Thymus (tissue), 14 donors: ENCODE results near the gene PCDHA13. TPM values are rescaled to one million over a fixed set of nuclear protein-coding genes. Genes with fewer than 3 reads are reported as not detected.
"Not testable (repeated sequence)": the region's sequence is repeated elsewhere in the genome, so short reads cannot be mapped to it uniquely, and the experiment has no call there.

Experiments used
- DNase-seq, 9 donors: peaks; one replicate each; pipeline ENCODE4 v3.0.0-alpha.2; 2013; ENCODE audit warnings: low spot score in 9 of 9, low read depth in 6 of 9, missing footprints in 1 of 9
- H3K27ac ChIP-seq, 2 donors: one replicate each; pipeline ENCODE4 v1.5.1; 2013; ENCODE audit warnings: control low read depth in 1 of 2, low read depth in 1 of 2, low read length in 1 of 2, mild to moderate bottlenecking in 1 of 2, moderate library complexity in 1 of 2
- H3K27me3 ChIP-seq, 2 donors: one replicate each; pipeline ENCODE4 v1.5.1; 2013; ENCODE audit warnings: low read length in 1 of 2; ENCODE audit not compliant: control insufficient read depth in 2 of 2, insufficient read depth in 1 of 2
- H3K36me3 ChIP-seq, 2 donors: one replicate each; pipeline ENCODE4 v1.5.1; 2013; ENCODE audit warnings: low read length in 1 of 2, mild to moderate bottlenecking in 1 of 2, moderate library complexity in 1 of 2; ENCODE audit not compliant: control insufficient read depth in 2 of 2, insufficient read depth in 2 of 2
- H3K4me1 ChIP-seq, 2 donors: one replicate each; pipeline ENCODE4 v1.5.1; 2013; ENCODE audit warnings: low read length in 2 of 2; ENCODE audit not compliant: control insufficient read depth in 2 of 2, insufficient read depth in 2 of 2
- H3K4me3 ChIP-seq, 2 donors: one replicate each; pipeline ENCODE4 v1.5.1; 2013; ENCODE audit warnings: low read length in 2 of 2, control low read depth in 1 of 2, mild to moderate bottlenecking in 1 of 2
- H3K9me3 ChIP-seq, 2 donors: one replicate each; pipeline ENCODE4 v1.5.1; 2013; ENCODE audit warnings: low read length in 1 of 2, mild to moderate bottlenecking in 1 of 2; ENCODE audit not compliant: control insufficient read depth in 2 of 2, insufficient read depth in 1 of 2
- WGBS: extraction: QIAGEN DNeasy Blood & Tissue Kit; methylation state at CpG from one replicate; pipeline ENCODE4 v1.1.7; 2013; 5-methylcytosine and 5-hydroxymethylcytosine counted together
- long read RNA-seq, 10 donors: transcript quantifications; one replicate each; lab custom pipeline, GENCODE V29; 2026
- polyA plus RNA-seq: library from polyadenylated mRNA; stranded (reverse); fragments of 200-250 nt; gene quantifications from one replicate; pipeline ENCODE4 v1.2.3, GENCODE V29; 2013
- total RNA-seq: library from RNA; stranded (reverse); fragments of 120-200 nt; gene quantifications from one replicate; pipeline ENCODE4 v1.2.4, GENCODE V29; 2013
- donor health status: healthy.

PCDHA13 gene, protein sequence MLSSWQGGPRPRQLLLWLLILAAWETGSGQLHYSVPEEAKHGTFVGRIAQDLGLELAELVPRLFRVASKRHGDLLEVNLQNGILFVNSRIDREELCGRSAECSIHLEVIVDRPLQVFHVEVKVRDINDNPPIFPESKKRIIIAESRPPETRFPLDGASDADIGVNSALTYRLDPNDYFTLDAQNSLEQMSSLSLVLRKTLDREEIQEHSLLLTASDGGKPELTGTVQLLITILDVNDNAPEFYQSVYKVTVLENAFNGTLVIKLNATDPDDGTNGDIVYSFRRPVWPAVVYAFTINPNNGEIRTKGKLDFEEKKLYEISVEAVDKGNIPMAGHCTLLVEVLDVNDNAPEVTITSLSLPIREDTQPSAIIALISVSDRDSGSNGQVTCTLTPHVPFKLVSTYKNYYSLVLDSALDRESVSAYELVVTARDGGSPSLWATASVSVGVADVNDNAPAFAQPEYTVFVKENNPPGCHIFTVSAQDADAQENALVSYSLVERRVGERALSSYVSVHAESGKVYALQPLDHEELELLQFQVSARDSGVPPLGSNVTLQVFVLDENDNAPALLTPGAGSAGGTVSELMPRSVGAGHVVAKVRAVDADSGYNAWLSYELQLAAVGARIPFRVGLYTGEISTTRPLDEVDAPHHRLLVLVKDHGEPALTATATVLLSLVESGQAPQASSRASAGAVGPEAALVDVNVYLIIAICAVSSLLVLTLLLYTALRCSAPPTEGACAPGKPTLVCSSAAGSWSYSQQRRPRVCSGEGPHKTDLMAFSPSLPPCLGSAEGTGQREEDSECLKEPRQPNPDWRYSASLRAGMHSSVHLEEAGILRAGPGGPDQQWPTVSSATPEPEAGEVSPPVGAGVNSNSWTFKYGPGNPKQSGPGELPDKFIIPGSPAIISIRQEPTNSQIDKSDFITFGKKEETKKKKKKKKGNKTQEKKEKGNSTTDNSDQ
- total RNA-seq (under 0.01 TPM), polyA plus RNA-seq (under 0.01 TPM)
- long read RNA-seq, donor 1, result 0 reads
- long read RNA-seq, donor 2, result 0 reads
- long read RNA-seq, donor 3, result 0 reads
- long read RNA-seq, donor 4, result 0 reads
- long read RNA-seq, donor 5, result 0 reads
- long read RNA-seq, donor 6, result 0 reads
- long read RNA-seq, donor 7, result 0 reads
- long read RNA-seq, donor 8, result 0 reads
- long read RNA-seq, donor 9, result 0 reads
- long read RNA-seq, donor 10, result 0 reads

DNA sequence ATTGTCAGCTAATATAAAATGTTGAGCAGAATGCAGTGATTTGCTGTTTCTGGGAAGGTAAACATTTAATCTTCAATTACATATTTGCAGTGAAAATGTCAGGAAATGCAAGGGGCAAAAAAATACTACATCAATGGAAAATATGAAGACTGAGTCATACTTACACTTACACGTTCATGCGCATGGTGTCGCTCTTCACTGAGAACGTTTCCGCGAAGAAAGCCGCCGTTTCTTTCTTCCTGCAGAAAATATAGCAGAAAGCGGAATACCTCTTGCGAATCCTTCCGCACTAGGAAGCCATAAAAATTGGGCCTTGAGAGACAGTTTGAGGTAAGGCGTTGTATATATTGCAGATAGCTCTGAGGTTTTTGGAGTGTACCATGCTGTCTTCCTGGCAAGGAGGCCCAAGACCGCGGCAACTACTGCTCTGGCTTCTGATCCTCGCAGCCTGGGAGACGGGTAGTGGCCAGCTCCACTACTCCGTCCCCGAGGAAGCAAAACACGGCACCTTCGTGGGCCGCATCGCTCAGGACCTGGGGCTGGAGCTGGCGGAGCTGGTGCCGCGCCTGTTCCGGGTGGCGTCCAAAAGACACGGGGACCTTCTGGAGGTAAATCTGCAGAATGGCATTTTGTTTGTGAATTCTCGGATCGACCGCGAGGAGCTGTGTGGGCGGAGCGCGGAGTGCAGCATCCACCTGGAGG is at the start of gene PCDHA13:
PCDHA13 (plus strand) TSS at position 236 of the 702 bp plus-strand sequence; CDS start at position 381, 145 bp downstream.
- 18% methylated on average over 34 of the region's 35 CpGs for WGBS
- peaks cover 0 to 8% of the 10 kb centered on the region in 2 donors for H3K27me3 ChIP-seq
- DNase-seq, result no peak
- no peaks in the 10 kb centered on the region for H3K36me3 ChIP-seq
- no peak within 1 kb of the TSS for H3K4me3 ChIP-seq
- H3K4me1 ChIP-seq, result no peaks in the 10 kb centered on the region
- H3K27ac ChIP-seq, result no peak within 1 kb of the TSS
- H3K9me3 ChIP-seq, result peaks cover 9 to 30% of the 10 kb centered on the region in 2 donors

DNA sequence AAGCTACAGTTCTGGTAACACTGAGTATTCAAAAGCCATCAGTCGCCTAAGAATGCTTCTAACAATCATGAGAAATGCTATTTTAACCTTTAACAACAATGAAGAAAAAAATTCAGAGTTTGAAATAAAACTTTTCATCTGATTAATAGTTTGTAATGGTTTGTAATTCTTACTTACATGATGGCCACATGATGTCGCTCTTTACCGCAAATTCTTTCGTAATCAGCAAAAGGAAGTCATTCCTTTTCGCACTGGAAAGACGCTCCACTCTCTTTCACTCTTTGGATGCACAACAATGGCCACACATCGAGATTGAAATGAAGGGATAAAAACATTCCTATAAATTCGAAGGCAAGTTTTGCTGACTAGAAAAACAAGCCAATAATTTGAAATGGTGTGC is 47.9 kb upstream of the PCDHA13 start, which contains the start of gene PCDHA7:
PCDHA7 (plus strand) TSS at position 277 of the 400 bp plus-strand sequence; CDS start at position 392, 115 bp downstream.
- peaks cover 9 to 24% of the 10 kb centered on the region in 2 donors for H3K9me3 ChIP-seq

DNA sequence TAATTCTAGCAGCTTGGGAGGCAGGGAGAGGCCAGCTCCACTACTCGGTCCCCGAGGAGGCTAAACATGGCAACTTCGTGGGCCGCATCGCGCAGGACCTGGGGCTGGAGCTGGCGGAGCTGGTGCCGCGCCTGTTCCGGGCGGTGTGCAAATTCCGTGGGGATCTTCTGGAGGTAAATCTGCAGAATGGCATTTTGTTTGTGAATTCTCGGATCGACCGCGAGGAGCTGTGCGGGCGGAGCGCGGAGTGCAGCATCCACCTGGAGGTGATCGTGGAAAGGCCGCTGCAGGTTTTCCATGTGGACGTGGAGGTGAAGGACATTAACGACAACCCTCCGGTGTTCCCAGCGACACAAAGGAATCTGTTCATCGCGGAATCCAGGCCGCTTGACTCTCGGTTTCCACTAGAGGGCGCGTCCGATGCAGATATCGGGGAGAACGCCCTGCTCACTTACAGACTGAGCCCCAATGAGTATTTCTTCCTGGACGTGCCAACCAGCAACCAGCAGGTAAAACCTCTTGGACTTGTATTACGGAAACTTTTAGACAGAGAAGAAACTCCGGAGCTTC is 47.4 kb upstream of the PCDHA13 start:
- H3K27me3 ChIP-seq, result not testable (repeated sequence)
- H3K9me3 ChIP-seq, result peaks cover 8 to 24% of the 10 kb centered on the region in 2 donors

More for the DNA sequence above, 47.9 kb upstream of the PCDHA13 start, which contains the start of gene PCDHA7:
- no peaks in the 10 kb centered on the region for H3K36me3 ChIP-seq
- DNase-seq, result no peak
- H3K4me3 ChIP-seq, result no peak within 1 kb of the TSS
- H3K27ac ChIP-seq, result no peak within 1 kb of the TSS
- 17% methylated on average over 8 of the region's 8 CpGs for WGBS
- H3K27me3 ChIP-seq, result peaks cover 0 to 8% of the 10 kb centered on the region in 2 donors
- H3K4me1 ChIP-seq, result no peaks in the 10 kb centered on the region

DNA sequence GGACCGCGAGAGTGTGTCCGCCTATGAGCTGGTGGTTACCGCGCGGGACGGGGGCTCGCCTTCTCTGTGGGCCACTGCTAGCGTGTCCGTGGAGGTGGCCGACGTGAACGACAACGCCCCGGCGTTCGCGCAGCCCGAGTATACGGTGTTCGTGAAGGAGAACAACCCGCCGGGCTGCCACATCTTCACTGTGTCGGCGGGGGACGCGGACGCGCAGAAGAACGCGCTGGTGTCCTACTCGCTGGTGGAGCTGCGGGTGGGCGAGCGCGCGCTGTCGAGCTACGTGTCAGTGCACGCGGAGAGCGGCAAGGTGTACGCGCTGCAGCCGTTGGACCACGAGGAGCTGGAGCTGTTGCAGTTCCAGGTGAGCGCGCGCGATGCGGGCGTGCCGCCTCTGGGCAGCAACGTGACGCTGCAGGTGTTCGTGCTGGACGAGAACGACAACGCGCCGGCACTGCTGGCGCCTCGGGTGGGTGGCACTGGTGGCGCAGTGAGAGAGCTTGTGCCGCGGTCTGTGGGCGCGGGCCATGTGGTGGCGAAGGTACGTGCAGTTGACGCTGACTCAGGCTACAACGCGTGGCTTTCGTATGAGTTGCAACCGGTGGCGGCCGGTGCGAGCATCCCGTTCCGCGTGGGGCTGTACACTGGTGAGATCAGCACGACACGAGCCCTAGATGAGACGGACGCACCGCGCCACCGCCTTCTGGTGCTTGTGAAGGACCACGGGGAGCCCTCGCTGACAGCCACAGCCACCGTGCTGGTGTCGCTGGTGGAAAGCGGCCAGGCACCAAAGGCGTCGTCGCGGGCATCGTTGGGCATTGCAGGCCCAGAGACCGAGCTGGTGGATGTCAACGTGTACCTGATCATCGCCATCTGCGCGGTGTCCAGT is 46.1 kb upstream of the PCDHA13 start:
- H3K27ac ChIP-seq, result no peak overlapping the region
- no peak for DNase-seq
- H3K4me3 ChIP-seq, result no peak overlapping the region
- no peaks in the 10 kb centered on the region for H3K36me3 ChIP-seq
- 59% methylated on average over 103 of the region's 103 CpGs for WGBS
- no peaks in the 10 kb centered on the region for H3K4me1 ChIP-seq
- H3K9me3 ChIP-seq, result peaks cover 5 to 17% of the 10 kb centered on the region in 2 donors
- peaks cover 0 to 7% of the 10 kb centered on the region in 2 donors for H3K27me3 ChIP-seq

More for the DNA sequence above, 47.4 kb upstream of the PCDHA13 start:
- not testable (repeated sequence) for DNase-seq, H3K36me3 ChIP-seq, H3K4me3 ChIP-seq, H3K4me1 ChIP-seq, H3K27ac ChIP-seq
- WGBS, result 36% methylated on average over 26 of the region's 38 CpGs

DNA sequence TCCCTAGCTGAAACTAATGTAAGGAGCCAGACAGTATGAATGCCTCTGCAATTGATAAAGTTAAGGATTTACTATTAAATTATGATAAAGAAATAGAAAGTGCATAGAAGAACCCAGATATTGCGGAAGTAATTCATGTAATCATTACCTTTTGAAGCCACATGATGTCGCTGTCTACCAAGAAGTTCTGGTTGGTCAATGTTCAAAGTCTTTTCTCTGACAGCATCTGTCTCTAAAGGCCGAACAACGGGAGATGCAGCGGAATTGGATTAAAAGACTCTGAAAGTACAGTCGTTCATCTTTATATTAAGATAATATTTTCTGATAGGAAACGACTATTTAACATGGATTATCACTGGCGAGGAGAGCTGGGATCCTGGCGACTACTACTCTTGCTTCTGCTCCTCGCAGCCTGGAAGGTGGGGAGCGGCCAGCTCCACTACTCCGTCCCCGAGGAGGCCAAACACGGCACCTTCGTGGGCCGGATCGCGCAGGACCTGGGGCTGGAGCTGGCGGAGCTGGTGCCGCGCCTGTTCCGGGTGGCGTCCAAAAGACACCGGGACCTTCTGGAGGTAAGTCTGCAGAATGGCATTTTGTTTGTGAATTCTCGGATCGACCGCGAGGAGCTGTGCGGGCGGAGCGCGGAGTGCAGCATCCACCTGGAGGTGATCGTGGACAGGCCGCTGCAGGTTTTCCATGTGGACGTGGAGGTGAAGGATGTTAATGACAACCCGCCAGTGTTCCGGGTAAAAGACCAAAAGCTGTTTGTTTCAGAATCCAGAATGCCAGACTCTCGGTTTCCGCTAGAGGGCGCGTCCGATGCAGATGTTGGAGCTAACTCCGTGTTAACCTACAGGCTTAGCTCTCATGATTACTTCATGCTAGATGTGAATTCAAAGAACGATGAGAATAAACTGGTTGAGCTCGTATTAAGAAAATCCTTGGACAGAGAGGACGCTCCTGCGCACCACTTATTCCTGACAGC is 40.7 kb upstream of the PCDHA13 start, which contains the start of gene PCDHA8:
PCDHA8 (plus strand) TSS at position 210 of the 985 bp plus-strand sequence; CDS start at position 345, 135 bp downstream.
- no peak for DNase-seq
- Histone ChIP-seq H3K27me3 (peaks cover 0 to 2% of the 10 kb centered on the region in 2 donors), H3K9me3 (peaks cover under 1 to 20% of the 10 kb centered on the region in 2 donors), H3K4me3 (no peak within 1 kb of the TSS), H3K27ac (no peak within 1 kb of the TSS), H3K4me1 (no peaks in the 10 kb centered on the region), H3K36me3 (no peaks in the 10 kb centered on the region)
- 28% methylated on average over 47 of the region's 47 CpGs for WGBS

DNA sequence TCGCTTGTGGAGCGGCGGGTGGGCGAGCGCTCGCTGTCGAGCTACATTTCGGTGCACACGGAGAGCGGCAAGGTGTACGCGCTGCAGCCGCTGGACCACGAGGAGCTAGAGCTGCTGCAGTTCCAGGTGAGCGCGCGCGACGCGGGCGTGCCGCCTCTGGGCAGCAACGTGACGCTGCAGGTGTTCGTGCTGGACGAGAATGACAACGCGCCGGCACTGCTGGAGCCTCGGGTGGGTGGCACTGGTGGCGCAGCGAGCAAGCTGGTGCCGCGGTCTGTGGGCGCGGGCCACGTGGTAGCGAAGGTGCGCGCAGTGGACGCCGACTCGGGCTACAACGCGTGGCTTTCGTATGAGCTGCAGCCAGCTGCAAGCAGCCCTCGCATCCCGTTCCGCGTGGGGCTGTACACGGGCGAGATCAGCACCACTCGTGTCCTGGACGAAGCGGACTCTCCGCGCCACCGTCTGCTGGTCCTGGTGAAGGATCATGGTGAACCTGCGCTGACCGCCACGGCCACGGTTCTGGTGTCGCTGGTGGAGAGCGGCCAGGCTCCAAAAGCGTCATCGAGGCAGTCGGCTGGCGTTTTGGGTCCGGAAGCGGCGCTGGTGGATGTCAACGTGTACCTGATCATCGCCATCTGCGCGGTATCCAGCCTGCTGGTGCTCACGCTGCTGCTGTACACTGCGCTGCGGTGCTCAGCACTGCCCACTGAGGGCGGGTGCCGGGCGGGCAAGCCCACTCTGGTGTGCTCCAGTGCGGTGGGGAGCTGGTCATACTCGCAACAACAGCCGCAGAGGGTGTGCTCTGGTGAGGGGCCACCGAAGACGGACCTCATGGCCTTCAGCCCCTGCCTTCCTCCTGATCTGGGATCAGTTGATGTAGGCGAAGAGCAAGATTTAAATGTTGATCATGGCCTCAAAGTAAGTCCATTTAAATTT is 38.9 kb upstream of the PCDHA13 start:
- no peak for DNase-seq
- Histone ChIP-seq H3K27me3 (no peaks in the 10 kb centered on the region), H3K4me3 (no peak overlapping the region), H3K27ac (no peak overlapping the region), H3K36me3 (no peaks in the 10 kb centered on the region), H3K9me3 (peaks cover 0 to 18% of the 10 kb centered on the region in 2 donors), H3K4me1 (no peaks in the 10 kb centered on the region)
- 58% methylated on average over 87 of the region's 87 CpGs for WGBS
